GM10266 (cell line): ENCODE data around the gene IMMP2L.

Experiments used
- DNase-seq: peaks from one replicate; pipeline ENCODE4 v3.0.0; 2012; ENCODE audit errors: extremely low spot score
- TF ChIP-seq, protein P1 (sequence below): IDR thresholded peaks from 2 replicates; pipeline ENCODE4 v1.5.1; 2012; ENCODE audit warnings: mild to moderate bottlenecking, low read depth; ENCODE audit not compliant: control insufficient read depth, insufficient read depth; ENCODE audit errors: missing control alignments

IMMP2L gene

DNA sequence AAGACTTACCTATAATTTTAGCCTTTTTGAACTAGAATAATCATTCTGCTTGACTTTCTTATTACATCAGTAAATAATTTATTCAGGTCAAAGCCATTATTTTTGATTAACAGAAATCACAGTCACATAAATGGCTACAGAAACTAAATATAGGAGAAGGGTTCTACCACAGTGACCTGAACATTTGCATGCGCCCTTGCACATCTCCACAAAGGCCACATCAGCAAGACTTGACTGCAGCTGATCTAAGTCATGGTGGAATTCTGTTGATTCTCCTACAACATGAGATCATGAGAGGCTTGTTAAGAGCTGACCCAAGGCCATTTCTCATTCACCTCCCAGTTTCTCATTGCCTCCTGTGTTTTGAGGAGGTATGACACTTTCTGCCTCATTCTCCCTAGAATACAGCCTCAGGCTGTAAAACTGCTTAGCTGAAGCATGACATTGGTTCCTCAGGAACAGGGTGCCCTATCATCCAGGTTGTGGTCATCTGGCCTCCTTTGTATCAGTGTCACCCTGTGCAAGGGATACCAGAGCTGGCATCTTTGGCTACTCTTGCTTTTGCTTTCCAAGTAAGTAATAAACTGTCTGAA is 6.7 kb upstream of the IMMP2L start:
- DNase-seq = no peak
- TF ChIP-seq, protein P1, sequence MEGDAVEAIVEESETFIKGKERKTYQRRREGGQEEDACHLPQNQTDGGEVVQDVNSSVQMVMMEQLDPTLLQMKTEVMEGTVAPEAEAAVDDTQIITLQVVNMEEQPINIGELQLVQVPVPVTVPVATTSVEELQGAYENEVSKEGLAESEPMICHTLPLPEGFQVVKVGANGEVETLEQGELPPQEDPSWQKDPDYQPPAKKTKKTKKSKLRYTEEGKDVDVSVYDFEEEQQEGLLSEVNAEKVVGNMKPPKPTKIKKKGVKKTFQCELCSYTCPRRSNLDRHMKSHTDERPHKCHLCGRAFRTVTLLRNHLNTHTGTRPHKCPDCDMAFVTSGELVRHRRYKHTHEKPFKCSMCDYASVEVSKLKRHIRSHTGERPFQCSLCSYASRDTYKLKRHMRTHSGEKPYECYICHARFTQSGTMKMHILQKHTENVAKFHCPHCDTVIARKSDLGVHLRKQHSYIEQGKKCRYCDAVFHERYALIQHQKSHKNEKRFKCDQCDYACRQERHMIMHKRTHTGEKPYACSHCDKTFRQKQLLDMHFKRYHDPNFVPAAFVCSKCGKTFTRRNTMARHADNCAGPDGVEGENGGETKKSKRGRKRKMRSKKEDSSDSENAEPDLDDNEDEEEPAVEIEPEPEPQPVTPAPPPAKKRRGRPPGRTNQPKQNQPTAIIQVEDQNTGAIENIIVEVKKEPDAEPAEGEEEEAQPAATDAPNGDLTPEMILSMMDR = no peak

DNA sequence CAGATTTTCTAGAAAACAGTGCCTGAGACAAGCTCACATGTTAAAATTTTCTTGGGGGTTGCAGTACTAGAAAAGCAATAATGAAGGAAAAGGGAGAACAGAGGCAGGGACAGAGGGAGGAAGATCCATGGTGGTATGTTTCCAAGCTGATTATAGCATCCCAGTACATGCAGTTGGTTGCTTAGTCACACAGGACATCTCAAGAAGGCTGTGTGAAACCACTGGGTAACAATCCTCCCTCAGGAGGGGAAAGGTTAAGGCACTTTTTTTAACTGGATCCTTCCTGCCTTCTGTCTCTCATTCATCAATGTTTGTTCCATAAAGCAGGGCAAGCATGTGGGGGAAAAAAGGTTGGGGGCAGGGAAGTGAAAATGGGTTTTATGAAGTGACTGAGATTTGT is 6.1 kb upstream of the IMMP2L start:
- DNase-seq = no peak
- TF ChIP-seq, protein P1 = no peak

DNA sequence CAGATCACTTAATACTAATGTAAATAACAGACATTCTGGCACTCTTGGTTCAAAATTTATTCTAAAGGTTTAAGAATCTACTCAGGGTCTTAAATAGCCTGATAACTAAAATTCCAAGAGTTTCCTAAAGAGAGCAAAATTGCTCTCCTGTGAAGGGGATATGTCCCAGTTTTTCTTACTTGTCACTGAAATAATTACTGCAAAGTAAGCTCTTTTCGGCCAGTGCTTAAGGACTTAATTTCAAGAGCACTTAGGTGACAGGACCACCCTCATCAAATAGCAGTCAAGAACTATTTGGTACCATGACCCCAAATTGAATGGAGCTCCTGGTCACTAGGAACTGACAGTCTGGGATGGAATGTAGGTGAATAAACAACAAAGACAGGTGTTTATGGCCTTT is 1.8 kb upstream of the IMMP2L start:
- no peak for DNase-seq
- TF ChIP-seq, protein P1 = no peak

DNA sequence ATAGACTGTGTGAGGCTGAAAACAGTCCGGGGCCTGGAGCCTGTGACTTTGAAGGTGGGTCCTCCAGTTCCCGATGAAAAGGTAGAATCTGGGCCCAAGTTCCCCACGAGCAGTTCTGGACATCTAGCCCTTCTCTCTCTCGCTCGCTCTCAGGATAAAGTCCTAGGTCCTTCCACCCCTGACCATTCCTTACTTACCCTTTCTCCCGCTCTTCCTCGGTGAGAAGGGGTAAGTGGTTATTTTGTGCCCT is 713 bp downstream of the IMMP2L start:
- peak; percentile 24 for DNase-seq
- TF ChIP-seq, protein P1 = no peak

DNA sequence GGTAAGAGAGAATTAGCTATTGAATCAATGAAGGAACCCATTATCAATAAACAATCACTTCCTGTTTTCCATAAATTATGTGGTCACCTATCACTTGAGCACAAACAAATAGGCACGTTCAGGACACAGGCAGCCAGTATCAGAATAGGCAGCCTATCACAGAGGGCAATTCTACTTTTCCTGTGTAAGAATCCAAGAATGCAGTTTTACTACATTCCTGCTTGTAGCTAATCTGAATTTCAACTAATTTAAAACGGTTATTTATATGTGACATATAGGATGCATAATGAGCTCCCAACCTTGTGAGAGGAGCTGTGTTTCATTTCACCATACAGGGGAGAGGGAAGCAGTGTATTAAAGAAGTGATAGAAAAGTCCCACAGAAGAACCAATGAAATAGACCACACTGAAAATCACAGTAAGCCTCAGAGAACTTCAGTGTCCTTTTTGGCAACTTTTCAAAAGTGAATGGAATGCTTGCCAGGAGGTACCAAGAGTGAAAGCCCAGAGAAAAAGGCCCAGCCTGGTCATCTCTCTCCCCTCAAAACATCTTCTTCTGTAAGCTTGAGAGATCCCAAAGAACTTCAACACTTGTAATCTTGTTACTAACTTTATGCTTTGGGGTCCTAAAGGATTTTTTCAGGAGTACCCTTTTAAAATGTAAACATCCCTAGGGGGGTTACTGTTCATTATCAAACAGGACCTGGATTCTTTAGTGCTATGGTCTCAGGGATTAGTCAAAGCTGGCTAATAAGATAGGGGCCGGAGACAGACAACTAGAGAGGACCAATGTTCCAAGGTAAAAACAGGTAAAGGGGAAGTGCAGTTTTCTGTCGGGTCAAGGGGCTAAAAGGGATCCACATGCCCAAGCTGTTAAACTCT is 1.3 kb downstream of the IMMP2L start:
- TF ChIP-seq, protein P1 = no peak
- DNase-seq = no peak

GRCh38 chr7:111558991-111559390 is 3.3 kb downstream of the IMMP2L start:
- peak; percentile 28 for DNase-seq
- TF ChIP-seq, protein P1 = no peak

GRCh38 chr7:111556977-111557376 is 5.3 kb downstream of the IMMP2L start:
- TF ChIP-seq, protein P1 = no peak
- no peak for DNase-seq
